ENCODE results near the gene IGF2R. TPM values are rescaled to one million over a fixed set of nuclear protein-coding genes. Genes with fewer than 3 reads are reported as not detected.

IGF2R gene
- total and polyA plus RNA-seq, 2 of the 13 experiments (the other 11 are each of a cell fraction or from before 2014, with no cell fraction given), result 38.3 to 70.0 TPM

- no peaks in the 10 kb centered on the region for H3K27me3 ChIP-seq (ENCODE audit: control insufficient read depth in 1 of 2, insufficient read depth in 2 of 2, low read length in 2 of 2)
- no peak overlapping the region for H3K4me3 ChIP-seq (replicated peaks in 1 of 3; ENCODE audit: insufficient read depth in 1 of 3, low read depth in 2 of 3, low read length in 3 of 3)
- no peaks in the 10 kb centered on the region for H3K9me3 ChIP-seq (ENCODE audit: low read length)
- intact Hi-C loops (cut with micrococcal nuclease; ENCODE audit: unreplicated experiment), result no loop called here
- H2AFZ ChIP-seq (ENCODE audit: low read length), result no peak overlapping the region
- no TSS peak for BruUV-seq (replicated peaks)
- ChIA-PET CTCF (ENCODE audit: low intra/inter-chr PET ratio, low total read pairs) (no interaction called here), POLR2A (no interaction called here)
- ATAC-seq, result no peak
- H3K79me2 ChIP-seq (ENCODE audit: insufficient read depth, low read length), result no peaks in the 10 kb centered on the region
- in situ Hi-C loops (cut with HindIII; ENCODE audit: extremely low pct_ligation_motif_present, low pct_unique_long_range_greater_than_20kb), result no loop called here
- no peak overlapping the region for H3K27ac ChIP-seq (ENCODE audit: extremely low read length, insufficient read depth, low read length)
- H3K4me1 ChIP-seq (ENCODE audit: insufficient read depth, low read length), result peaks cover 36% of the 10 kb centered on the region
- H3K36me3 ChIP-seq (replicated peaks in 1 of 2; ENCODE audit: control insufficient read depth in 1 of 2, insufficient read depth in 2 of 2, low read length in 2 of 2), result peaks cover 33 to 40% of the 10 kb centered on the region in 2 experiments
- FAIRE-seq, result no peak
- 0 out of 2 replicates have a peak, but pooled peaks have one; percentile 23 for TF ChIP-seq ZBTB33 (CRISPR knock-in tag; IDR thresholded peaks at IDR 0.05)
- no peak for TF ChIP-seq AGO1 (IDR thresholded peaks at IDR 0.05; ENCODE audit: low read depth, low read length, poor library complexity, severe bottlenecking)
- no peak for DNase-seq (ENCODE audit: low spot score)
- no peaks in the 10 kb centered on the region for H4K20me1 ChIP-seq (ENCODE audit: insufficient read depth, low read length)
- H3K9ac ChIP-seq (ENCODE audit: insufficient read depth, low read depth, low read length), result no peak overlapping the region
- 98% methylated on average over 14 of the region's 14 CpGs for WGBS (ENCODE audit: low lambda C conversion rate)
- no peak overlapping the region for H3K4me2 ChIP-seq (ENCODE audit: low read depth, low read length)
Observed at GRCh38 chr6:160106010-160106409, 137.1 kb downstream of the IGF2R start.

- WGBS (ENCODE audit: low lambda C conversion rate), result 78% methylated on average over 4 of the region's 4 CpGs
- no peak overlapping the region for H3K4me3 ChIP-seq (replicated peaks in 1 of 3; ENCODE audit: insufficient read depth in 1 of 3, low read depth in 2 of 3, low read length in 3 of 3)
- intact Hi-C loops (cut with micrococcal nuclease; ENCODE audit: unreplicated experiment) (no loop called here), in situ Hi-C loops (cut with HindIII; ENCODE audit: extremely low pct_ligation_motif_present, low pct_unique_long_range_greater_than_20kb) (no loop called here)
- no TSS peak for BruUV-seq (replicated peaks)
- H2AFZ ChIP-seq (ENCODE audit: low read length), result no peak overlapping the region
- peaks cover 29 to 40% of the 10 kb centered on the region in 2 experiments for H3K36me3 ChIP-seq (replicated peaks in 1 of 2; ENCODE audit: control insufficient read depth in 1 of 2, insufficient read depth in 2 of 2, low read length in 2 of 2)
- ATAC-seq (no peak), DNase-seq (ENCODE audit: low spot score) (peak; percentile 32), FAIRE-seq (no peak)
- CTCF ChIA-PET (ENCODE audit: low intra/inter-chr PET ratio, low total read pairs), result no interaction called here
- H3K4me2 ChIP-seq (ENCODE audit: low read depth, low read length), result no peak overlapping the region
- H3K79me2 ChIP-seq (ENCODE audit: insufficient read depth, low read length), result no peaks in the 10 kb centered on the region
- H3K27ac ChIP-seq (ENCODE audit: extremely low read length, insufficient read depth, low read length), result no peak overlapping the region
- no peaks in the 10 kb centered on the region for H3K9me3 ChIP-seq (ENCODE audit: low read length)
- H3K9ac ChIP-seq (ENCODE audit: insufficient read depth, low read depth, low read length), result no peak overlapping the region
- POLR2A ChIA-PET, result no interaction called here
- H3K27me3 ChIP-seq (ENCODE audit: control insufficient read depth in 1 of 2, insufficient read depth in 2 of 2, low read length in 2 of 2), result no peaks in the 10 kb centered on the region
- no peaks in the 10 kb centered on the region for H4K20me1 ChIP-seq (ENCODE audit: insufficient read depth, low read length)
- peaks cover 30% of the 10 kb centered on the region for H3K4me1 ChIP-seq (ENCODE audit: insufficient read depth, low read length)
- TF ChIP-seq ZNF703 (CRISPR knock-in tag; IDR thresholded peaks at IDR 0.05; ENCODE audit: borderline replicate concordance) (no peak), ZNF276 (CRISPR knock-in tag; IDR thresholded peaks at IDR 0.05; ENCODE audit: low read depth) (no peak), MZF1 (CRISPR knock-in tag; IDR thresholded peaks at IDR 0.05; ENCODE audit: borderline replicate concordance) (no peak), TMF1 (CRISPR knock-in tag; IDR thresholded peaks at IDR 0.05; ENCODE audit: low read depth) (no peak), TBX2 (CRISPR knock-in tag; IDR thresholded peaks at IDR 0.05; ENCODE audit: borderline replicate concordance) (no peak), THAP11 (CRISPR knock-in tag; IDR thresholded peaks at IDR 0.05) (no peak), MXD3 (CRISPR knock-in tag; IDR thresholded peaks at IDR 0.05) (no peak), PRDM10 (CRISPR knock-in tag; IDR thresholded peaks at IDR 0.05; ENCODE audit: low read depth) (no peak)
Observed at GRCh38 chr6:160106701-160107100, 137.8 kb downstream of the IGF2R start.

Data from HepG2 (cell line).